Right atrium auricular region (tissue), 2 donors: ENCODE results near the gene CDCA5. TPM values are rescaled to one million over a fixed set of nuclear protein-coding genes. Genes with fewer than 3 reads are reported as not detected.
A peak's percentile ranks its signal among the peaks of the same experiment; 100 is the strongest.

ENCODE experiments used
- DNase-seq: peaks from one replicate; pipeline ENCODE4 v3.0.0-alpha.2; 2019; ENCODE audit warnings: low spot score
- H3K27ac ChIP-seq, 2 donors: fragments of 200-600 bp; sonication (generic); 1 replicate in 1 of 2; 2 replicates in 1 of 2; pipeline ENCODE4 v1.5.1; 2016 to 2019
- H3K27me3 ChIP-seq, 2 donors: fragments of 200-600 bp; sonication (generic); one replicate each; pipeline versions ENCODE4 v1.5.1 to v1.6.0; 2017 to 2019
- H3K36me3 ChIP-seq: fragments of 200-600 bp; sonication (generic); one replicate; pipeline ENCODE4 v1.5.1; 2016
- H3K4me1 ChIP-seq, 2 donors: fragments of 200-600 bp; sonication (generic); one replicate each; pipeline versions ENCODE4 v1.5.1 to v1.6.0; 2017 to 2019
- H3K4me3 ChIP-seq, 2 donors: fragments of 200-600 bp; sonication (generic); 1 replicate in 1 of 2; 2 replicates in 1 of 2; pipeline ENCODE4 v1.5.1; 2017 to 2019; ENCODE audit warnings: mild to moderate bottlenecking in 1 of 2, moderate library complexity in 1 of 2
- H3K9me3 ChIP-seq, 2 donors: fragments of 200-600 bp; sonication (generic); one replicate each; pipeline ENCODE4 v1.5.1; 2019
- total RNA-seq, 2 donors: library from RNA; depleted of rRNA; stranded (reverse); fragments of >200 nt; gene quantifications; one replicate each; pipeline ENCODE4 v1.1.0, GENCODE V29; 2016
- TF ChIP-seq, protein P1 (sequence below), 2 donors: fragments of 200-600 bp; sonication (generic); IDR thresholded peaks; one replicate each; pipeline ENCODE4 v1.5.1; 2019; ENCODE audit warnings: antibody characterized with exemption in 2 of 2

The CDCA5 gene
- total RNA-seq, 2 donors from 2014 or later = 0.16 to 0.52 TPM

DNA sequence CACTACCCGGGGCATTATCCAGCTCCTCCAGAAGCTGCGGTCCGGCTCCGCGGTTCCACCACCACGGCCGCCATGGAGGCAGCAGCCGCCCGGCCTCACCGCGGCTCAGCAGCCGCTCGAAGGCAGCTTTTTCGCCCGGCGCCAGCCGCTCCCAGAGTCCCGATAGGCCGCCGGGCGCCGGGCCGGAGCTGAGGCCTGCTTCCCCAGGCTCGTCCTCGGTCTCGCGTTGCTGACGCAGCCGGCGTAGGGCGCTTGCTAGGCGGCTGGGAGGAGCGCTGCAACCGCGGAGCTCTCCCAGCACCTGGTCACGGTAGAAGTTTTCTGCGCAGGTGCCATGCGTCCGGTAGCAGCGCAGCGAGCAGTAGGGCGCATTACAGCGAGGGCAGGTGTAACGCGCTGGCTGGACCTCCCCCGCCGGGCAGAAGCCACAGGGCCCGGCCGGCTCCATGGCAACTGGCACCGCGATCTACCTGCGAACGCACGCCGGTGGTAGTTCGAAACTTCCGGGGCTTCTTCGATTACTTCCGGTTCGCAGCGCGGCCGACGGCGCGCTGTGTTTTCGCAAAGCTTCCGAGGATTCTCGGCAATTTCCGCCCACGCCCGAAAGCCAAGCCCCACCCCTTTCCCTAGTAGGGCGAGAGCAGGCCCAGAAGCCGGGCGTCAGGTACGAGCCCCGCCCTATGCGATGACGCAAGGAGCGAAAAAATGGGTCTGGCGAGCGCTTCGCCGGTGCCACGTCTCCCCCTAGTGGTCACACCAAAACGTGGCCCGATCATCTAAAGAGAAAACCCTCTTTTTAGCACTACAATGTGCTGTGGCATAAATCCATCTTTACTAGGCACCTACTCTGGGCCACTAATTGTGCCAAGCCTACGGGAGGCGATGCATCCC lies 33.6 kb upstream of the CDCA5 start, which contains the start of gene ZNHIT2:
TSS of gene ZNHIT2 (minus strand) at position 496 of the 891 bp plus-strand sequence. CDS start at position 448, 48 bp downstream.
- Histone ChIP-seq H3K9me3 (no peaks in the 10 kb centered on the region), H3K4me1 (peaks cover 0 to 52% of the 10 kb centered on the region in 2 donors), H3K27ac (peak within 1 kb of the TSS; percentile 82 to 84), H3K27me3 (no peaks in the 10 kb centered on the region), H3K4me3 (peak within 1 kb of the TSS; percentile 67 to 92), H3K36me3 (peaks cover 34% of the 10 kb centered on the region)
- TF ChIP-seq, protein P1, sequence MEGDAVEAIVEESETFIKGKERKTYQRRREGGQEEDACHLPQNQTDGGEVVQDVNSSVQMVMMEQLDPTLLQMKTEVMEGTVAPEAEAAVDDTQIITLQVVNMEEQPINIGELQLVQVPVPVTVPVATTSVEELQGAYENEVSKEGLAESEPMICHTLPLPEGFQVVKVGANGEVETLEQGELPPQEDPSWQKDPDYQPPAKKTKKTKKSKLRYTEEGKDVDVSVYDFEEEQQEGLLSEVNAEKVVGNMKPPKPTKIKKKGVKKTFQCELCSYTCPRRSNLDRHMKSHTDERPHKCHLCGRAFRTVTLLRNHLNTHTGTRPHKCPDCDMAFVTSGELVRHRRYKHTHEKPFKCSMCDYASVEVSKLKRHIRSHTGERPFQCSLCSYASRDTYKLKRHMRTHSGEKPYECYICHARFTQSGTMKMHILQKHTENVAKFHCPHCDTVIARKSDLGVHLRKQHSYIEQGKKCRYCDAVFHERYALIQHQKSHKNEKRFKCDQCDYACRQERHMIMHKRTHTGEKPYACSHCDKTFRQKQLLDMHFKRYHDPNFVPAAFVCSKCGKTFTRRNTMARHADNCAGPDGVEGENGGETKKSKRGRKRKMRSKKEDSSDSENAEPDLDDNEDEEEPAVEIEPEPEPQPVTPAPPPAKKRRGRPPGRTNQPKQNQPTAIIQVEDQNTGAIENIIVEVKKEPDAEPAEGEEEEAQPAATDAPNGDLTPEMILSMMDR (IDR thresholded peaks at IDR 0.05) = peak; percentile 92 to 94
- peak; percentile 99 for DNase-seq

DNA sequence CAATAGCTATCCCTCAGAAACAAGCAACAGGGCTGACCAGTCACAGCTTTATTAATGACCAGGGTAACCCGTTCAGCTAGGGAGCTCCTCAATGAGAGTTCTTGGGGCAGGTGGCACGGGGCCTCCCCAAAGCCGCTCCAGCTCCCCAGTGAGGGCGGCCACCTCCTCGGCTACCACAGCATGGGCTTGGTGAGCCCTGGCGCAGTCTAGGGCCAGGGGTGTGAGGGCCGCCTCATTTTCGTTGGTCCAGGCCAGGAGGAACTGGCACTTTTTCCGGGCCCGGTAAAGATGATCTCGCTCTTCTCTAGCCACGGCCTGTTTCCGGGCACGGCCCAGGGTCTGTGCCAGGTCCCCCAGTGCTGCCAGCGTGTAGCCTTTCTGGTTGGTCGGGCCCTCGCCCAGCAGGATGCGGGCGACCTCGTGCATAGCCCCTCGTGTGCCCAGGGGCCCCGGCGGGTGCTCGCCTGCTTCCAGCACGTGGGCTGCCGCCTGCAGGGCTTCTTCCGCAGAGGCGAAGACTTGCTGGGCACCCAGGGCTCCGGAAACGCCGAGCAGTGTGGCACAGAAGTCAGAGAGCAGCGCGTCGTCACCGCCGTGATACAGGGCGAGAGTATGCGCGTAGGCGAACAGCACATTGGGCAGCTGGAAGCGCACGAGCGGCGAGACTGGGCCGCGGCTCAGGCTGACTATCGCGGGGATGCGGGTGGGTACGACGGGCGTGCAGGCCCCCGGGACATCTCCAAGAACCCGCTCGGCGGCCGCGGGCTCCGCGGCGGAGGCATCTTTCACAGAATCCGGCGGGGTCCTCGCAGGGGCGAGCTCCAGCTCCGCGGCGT lies 32.7 kb upstream of the CDCA5 start:
- peaks cover 0 to 59% of the 10 kb centered on the region in 2 donors for H3K4me1 ChIP-seq
- TF ChIP-seq, protein P1 (IDR thresholded peaks at IDR 0.05) = no peak
- peak overlapping the region; percentile 82 to 84 for H3K27ac ChIP-seq
- H3K4me3 ChIP-seq = peak overlapping the region; percentile 67 to 92
- no peak for DNase-seq
- peaks cover 34% of the 10 kb centered on the region for H3K36me3 ChIP-seq
- no peaks in the 10 kb centered on the region for H3K27me3 ChIP-seq
- H3K9me3 ChIP-seq = no peaks in the 10 kb centered on the region

DNA sequence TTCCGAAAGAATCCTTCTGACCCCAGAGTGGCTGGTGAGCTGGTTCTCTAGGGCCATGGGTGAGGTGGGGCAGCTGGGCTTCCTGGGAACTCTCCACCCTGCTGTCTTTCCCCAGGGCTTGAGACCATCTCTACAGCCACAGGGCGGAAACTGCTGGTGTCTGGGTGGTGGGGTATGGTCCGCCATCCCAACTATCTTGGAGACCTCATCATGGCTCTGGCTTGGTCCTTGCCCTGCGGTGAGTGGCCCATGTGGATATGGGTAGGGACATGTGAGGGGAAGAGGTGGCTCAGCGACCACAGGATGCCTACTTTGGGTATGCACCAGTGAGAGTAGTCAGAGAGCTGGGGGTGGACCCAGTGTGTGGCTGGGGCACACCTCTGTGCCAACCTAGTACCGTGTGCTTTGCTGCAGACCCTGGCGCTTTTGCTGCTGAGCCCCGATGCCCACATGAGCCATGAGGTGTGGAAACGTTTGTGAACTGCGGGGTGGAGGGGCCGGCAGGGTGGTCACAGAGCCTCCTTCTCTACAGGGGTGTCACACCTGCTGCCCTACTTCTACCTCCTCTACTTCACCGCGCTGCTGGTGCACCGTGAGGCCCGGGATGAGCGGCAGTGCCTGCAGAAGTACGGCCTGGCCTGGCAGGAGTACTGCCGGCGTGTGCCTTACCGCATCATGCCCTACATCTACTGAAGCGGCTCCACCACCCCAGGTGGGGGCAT lies 31.7 kb upstream of the CDCA5 start:
- no peak overlapping the region for H3K27ac ChIP-seq
- peaks cover 29% of the 10 kb centered on the region for H3K36me3 ChIP-seq
- H3K27me3 ChIP-seq = no peaks in the 10 kb centered on the region
- TF ChIP-seq, protein P1 (IDR thresholded peaks at IDR 0.05) = no peak
- no peaks in the 10 kb centered on the region for H3K9me3 ChIP-seq
- no peak overlapping the region for H3K4me3 ChIP-seq
- no peak for DNase-seq
- H3K4me1 ChIP-seq = peaks cover 0 to 59% of the 10 kb centered on the region in 2 donors

DNA sequence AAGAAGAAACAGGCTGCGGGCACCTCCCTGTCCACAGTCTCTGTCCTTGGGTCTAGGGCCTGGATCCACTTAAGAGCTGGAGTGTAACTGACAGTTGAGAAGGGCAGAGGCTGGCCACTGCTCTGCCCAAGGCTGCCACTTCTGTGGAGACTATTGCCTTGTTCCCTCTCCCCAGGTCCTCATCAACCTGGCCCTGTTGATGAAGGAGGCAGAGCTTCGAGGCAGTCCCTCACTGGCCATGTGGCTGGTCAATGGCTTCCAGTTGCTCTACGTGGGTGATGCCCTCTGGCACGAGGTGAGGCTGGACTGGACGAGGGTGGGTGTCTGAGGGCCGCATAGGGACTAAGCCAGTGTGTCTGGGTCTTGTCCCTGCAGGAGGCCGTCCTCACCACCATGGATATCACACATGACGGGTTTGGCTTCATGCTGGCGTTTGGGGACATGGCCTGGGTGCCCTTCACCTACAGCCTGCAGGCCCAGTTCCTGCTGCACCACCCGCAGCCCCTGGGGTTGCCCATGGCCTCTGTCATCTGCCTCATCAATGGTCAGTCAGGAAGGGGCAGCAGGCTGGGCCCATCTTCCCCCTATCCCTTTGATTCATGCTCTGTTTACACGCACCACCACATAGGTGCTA lies 30.8 kb upstream of the CDCA5 start:
- Histone ChIP-seq H3K4me1 (peaks cover 0 to 61% of the 10 kb centered on the region in 2 donors), H3K27me3 (no peaks in the 10 kb centered on the region), H3K9me3 (no peaks in the 10 kb centered on the region), H3K27ac (no peak overlapping the region), H3K4me3 (no peak overlapping the region), H3K36me3 (peaks cover 24% of the 10 kb centered on the region)
- no peak for DNase-seq
- TF ChIP-seq, protein P1 (IDR thresholded peaks at IDR 0.05) = no peak

DNA sequence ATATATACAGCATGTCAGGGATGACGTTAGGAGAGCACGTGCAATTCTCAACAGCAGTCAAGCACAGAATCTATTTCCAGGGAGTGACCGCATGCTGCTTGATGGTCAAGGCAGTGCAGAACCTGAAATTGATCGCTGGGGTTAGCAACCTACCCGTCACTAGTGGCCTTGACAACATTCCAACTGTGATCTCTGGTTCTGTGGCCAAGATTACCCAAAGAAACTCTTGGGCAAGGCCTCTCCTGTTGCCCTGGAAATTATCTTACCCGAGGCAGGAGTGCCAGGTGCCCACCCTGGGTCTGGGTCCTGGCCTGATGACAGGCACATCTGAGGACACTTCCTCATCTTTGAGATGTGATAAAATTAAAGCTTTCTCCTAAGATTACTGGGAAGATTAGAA lies 30.0 kb upstream of the CDCA5 start:
- H3K4me1 ChIP-seq = peaks cover 0 to 61% of the 10 kb centered on the region in 2 donors
- TF ChIP-seq, protein P1 (IDR thresholded peaks at IDR 0.05) = no peak
- no peak overlapping the region for H3K4me3 ChIP-seq
- no peak for DNase-seq
- H3K36me3 ChIP-seq = peaks cover 22% of the 10 kb centered on the region
- peak overlapping the region in 1 of 2 donors; percentile 82 for H3K27ac ChIP-seq
- H3K27me3 ChIP-seq = no peaks in the 10 kb centered on the region
- H3K9me3 ChIP-seq = no peaks in the 10 kb centered on the region
